Hematopoietic multipotent progenitor cell (in vitro differentiated cells): ENCODE data around the gene CILP. TPM values are rescaled to one million over a fixed set of nuclear protein-coding genes. Genes with fewer than 3 reads are reported as not detected.
A peak's percentile ranks its signal among the peaks of the same experiment; 100 is the strongest.

ENCODE experiments used
- DNase-seq, 3 donors: peaks; one replicate each; pipeline ENCODE4 v3.0.0-alpha.2; 2011 to 2015; ENCODE audit warnings: low read depth in 2 of 3, low spot score in 2 of 3
- total RNA-seq: library from RNA; depleted of rRNA; stranded (reverse); fragments of >200 nt; gene quantifications from one replicate; pipeline ENCODE4 v1.2.3, GENCODE V29; 2012

The CILP gene
- total RNA-seq, 1 donor: 1.1 TPM

GRCh38 chr15:65223996-65224395 lies 12.7 kb upstream of the CILP start:
- DNase-seq: peak in 2 of 3 donors; percentile 5 to 35

- no peak for DNase-seq
These were observed 11.6 kb upstream of the CILP start for GRCh38 chr15:65222891-65223290.

GRCh38 chr15:65221697-65222096 lies 10.4 kb upstream of the CILP start:
- no peak for DNase-seq

- DNase-seq: no peak
These were observed 7.9 kb upstream of the CILP start for GRCh38 chr15:65219137-65219536.

GRCh38 chr15:65217526-65218482 lies 6.5 kb upstream of the CILP start:
- peak in 1 of 3 donors; percentile 56 for DNase-seq

- no peak for DNase-seq
These were observed 4.2 kb upstream of the CILP start for GRCh38 chr15:65215496-65215895.

GRCh38 chr15:65214010-65214409 lies 2.7 kb upstream of the CILP start:
- no peak for DNase-seq

- DNase-seq: no peak
These were observed 2.0 kb upstream of the CILP start for GRCh38 chr15:65213241-65213640.

- DNase-seq: peak in 2 of 3 donors; percentile 49 to 66
These were observed 824 bp upstream of the CILP start for GRCh38 chr15:65212097-65212496.

- DNase-seq: peak in 1 of 3 donors; percentile 36
These were observed 259 bp upstream of the CILP start for GRCh38 chr15:65211482-65211982.

- DNase-seq: no peak
These were observed 1.3 kb downstream of the CILP start for GRCh38 chr15:65209701-65210643.

- DNase-seq: no peak
These were observed 2.6 kb downstream of the CILP start for GRCh38 chr15:65208647-65209046.

- DNase-seq: no peak
These were observed 3.9 kb downstream of the CILP start for GRCh38 chr15:65207280-65207840.

GRCh38 chr15:65206750-65207149 lies 4.5 kb downstream of the CILP start:
- no peak for DNase-seq

- no peak for DNase-seq
These were observed 6.2 kb downstream of the CILP start for GRCh38 chr15:65204931-65205660.

- no peak for DNase-seq
These were observed 6.9 kb downstream of the CILP start for GRCh38 chr15:65204236-65204930.

- no peak for DNase-seq
These were observed 9.4 kb downstream of the CILP start for GRCh38 chr15:65201918-65202317.

- DNase-seq: no peak
These were observed 12.7 kb downstream of the CILP start for GRCh38 chr15:65198571-65198970.

GRCh38 chr15:65197337-65197645 lies 14.0 kb downstream of the CILP start:
- no peak for DNase-seq
